GM21576 (cell line): ENCODE data around the gene CIDEC.
"Not testable (repeated sequence)": the region's sequence is repeated elsewhere in the genome, so short reads cannot be mapped to it uniquely, and the experiment has no call there.

Experiments used
- ATAC-seq: cut with Tn5 transposase; IDR thresholded peaks from one replicate; pipeline ENCODE4 v1.9.1; 2021; ENCODE audit warnings: mild to moderate bottlenecking, moderate library complexity; ENCODE audit not compliant: unreplicated experiment

The CIDEC gene

DNA sequence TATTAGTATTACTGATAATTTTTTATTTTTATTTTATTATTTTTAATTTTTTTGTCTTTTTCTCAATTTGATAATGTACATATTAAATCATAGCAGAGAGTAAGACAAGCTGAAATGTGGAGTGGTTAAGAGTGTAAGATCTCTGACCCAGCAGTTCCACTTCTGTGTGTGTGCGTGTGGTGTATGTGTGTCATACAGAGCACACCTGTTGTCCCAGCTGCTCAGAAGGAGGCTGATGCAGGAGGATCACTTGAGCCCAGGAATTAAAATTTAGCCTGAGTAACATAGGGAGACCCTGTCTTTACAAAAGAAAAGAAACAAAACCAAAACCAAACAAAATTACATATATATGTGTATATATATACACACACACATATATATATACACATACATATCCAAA, 1.4 kb upstream of the CIDEC start:
- no peak for ATAC-seq

DNA sequence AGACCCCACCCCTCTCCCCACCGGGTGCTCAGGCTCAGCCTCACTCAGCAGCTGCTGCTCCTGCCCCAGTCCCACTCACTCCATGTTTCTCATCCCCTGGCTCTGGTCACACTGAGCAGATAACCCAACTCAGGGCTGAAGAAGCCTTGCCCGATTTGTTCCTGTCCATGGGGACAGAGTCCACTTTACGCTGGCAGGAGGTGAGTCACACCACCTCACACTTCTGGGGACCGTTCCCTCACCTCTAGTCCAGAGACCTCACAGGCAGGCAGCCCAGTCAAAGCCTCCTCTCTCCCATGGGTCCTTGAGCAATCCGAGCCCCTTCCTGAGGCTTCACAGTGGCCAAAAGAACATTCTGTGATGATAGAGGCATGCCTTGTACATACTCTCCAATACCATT, 1.4 kb downstream of the CIDEC start:
- no peak for ATAC-seq

DNA sequence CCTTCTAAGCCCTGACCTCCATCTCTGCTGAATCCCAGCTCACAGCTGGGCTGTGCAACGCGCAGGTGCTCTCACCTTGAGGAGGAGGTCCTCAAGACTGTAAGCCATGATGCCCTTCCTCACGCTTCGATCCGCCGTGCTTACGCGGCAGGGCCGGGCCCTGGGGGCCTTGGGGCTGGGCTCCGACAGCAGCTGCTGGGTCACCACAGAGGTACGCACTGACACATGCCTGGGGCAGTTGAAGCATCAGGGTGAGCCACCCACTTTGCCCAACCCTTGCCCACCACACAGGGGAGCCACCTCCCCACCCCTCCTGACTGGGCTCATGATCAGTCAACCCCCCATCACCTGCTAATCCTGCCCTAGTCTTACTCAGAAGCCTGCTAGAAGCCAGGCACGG, 3.1 kb downstream of the CIDEC start:
- ATAC-seq = no peak

DNA sequence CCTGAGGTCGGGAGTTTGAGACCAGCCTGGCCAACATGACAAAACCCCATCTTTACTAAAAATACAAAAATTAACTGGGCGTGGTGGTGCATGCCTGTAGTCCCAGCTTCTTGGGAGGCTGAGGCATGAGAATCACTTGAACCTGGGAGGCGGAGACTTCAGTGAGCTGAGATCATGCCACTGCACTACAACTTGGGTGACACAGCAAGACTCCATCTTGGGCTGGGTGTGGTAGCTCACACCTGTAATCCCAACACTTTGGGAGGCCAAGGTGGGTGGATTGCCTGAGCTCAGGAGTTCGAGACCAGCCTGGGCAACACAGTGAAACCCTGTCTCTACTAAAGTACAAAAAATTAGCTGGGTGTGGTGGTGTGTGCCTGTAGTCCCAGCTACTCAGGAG, 3.8 kb downstream of the CIDEC start:
- ATAC-seq = not testable (repeated sequence)

DNA sequence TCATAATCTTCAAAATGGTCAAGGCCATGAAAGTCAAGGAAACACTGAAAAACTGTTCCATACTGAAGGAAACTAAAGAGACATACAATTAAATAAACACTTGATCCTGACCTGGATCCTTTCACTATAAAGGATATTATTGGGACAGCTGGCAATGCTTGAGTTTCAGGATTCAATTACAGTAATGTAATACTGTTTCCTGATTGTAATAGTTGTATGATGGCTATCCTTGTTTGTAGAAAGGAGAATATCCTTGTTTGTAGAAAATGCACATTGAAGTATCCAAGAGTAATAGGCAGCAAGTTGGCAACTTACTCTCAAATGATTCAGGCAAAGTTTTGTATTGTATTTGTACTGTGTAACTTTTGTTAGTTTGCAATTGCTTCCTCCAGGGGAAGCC, 4.6 kb downstream of the CIDEC start:
- ATAC-seq = no peak

DNA sequence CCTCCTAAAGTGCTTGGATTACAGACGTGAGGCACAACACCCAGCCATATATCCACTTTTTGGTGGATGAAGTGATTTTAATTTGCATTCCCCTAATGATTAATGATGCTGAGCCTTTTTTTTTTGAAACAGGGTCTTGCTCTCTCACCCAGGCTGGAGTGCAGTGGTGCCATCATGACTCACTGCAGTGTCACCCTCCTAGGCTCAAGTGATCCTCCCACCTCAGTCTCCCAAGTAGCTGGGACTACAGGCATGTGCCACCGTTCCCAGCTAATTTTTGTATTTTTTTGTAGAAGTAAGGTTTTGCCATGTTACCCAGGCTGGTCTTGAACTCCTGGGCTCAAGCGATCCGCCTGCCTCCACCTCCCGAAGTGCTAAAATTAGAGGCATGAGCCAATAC, 8.0 kb downstream of the CIDEC start:
- not testable (repeated sequence) for ATAC-seq

DNA sequence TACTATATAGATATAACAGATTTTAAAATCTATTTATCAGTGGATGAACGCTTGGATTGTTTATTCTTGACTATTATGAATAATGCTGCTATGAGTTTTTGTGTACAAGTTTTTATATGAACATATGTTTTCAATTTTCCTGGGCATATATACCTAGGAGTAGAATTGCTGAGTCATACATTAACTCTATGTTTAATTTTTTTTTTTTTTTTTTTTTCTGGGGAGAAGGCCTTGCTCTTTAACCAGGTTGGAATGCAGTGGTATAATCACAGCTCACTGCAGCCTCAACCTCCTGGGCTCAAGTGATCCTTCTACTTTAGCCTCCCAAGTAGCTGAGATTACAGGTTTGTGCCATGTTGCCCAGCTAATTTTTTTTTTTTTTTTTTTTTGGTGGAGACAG, 9.1 kb downstream of the CIDEC start:
- no peak for ATAC-seq

DNA sequence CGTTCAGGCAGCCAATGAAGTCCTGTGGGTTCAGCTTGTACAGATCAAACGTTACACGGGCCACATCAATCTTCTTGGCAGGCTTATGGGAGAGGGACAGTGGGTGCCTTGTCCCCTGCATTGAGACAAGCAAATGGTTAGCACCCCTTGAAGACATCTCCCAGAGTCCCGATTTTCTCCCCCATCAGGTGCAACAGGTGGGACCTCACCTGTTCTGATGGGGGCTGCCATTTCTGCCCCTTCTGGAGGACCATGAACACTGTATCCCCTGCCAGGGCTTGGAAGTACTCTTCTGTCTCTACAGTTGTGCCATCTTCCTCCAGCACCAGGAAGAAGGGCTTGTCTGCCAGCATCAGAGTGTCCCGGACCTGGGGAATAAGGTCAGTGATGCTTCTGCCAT, 10.1 kb downstream of the CIDEC start:
- no peak for ATAC-seq

DNA sequence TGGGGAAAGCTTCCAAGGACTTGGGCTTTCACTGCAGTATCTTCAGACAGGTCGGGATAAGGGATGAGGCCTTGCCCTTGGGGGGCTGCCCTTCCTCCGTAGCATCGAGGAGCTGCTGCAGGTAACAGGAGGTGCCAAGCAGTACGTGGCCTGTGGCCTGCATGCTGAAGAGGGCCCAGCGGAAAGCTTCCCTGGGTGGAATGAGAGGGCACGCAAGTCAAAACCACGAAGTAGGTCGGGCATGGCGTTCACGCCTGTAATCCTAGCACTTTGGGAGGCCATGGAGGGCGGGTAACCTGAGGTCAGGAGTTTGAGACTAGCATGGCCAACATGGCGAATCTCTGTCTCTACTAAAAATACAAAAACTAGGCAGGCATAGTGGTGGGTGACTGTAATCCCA, 12.9 kb downstream of the CIDEC start:
- no peak for ATAC-seq

DNA sequence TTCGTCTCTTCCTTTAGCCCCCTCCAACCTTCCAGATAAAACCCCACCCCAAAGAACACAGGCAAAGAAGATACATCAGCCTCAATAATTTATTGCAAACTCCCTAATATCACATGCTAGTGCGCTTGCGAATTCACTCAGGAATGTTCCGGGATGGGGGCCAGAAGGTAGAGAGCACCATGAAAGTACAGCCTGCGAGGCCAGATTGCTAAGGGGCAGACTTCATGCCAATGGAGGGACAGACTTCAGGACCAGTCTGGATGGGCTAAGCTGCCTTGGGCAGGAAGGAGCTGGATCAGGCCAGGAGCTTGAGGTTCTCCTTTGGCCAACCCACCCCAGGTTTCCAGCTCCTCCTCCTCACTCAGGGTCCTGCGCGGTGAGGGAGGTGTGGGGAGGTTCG, 13.4 kb downstream of the CIDEC start:
- no peak for ATAC-seq

DNA sequence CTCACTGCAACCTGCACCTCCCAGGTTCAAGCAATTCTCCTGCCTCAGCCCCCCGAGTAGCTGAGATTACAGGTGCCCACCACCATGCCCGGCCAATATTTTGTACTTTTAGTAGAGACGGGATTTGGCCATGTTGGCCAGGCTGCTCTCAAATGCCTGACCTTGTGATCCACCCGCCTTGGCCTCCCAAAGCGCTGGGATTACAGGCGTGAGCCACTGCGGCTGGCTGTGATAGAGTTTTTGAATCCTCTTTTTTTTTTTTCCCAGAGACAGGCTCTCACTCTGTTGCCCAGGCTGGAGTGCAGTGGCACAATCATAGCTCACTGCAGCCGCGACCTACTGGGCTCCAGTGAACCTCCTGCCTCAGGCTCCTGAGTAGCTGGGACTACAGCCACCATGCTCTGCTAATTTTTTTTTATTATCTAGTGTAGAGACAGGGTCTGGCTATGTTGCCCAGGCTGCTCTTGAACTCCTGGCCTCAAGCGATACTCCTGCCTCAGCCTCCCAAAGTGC, 14.9 kb downstream of the CIDEC start:
- not testable (repeated sequence) for ATAC-seq

DNA sequence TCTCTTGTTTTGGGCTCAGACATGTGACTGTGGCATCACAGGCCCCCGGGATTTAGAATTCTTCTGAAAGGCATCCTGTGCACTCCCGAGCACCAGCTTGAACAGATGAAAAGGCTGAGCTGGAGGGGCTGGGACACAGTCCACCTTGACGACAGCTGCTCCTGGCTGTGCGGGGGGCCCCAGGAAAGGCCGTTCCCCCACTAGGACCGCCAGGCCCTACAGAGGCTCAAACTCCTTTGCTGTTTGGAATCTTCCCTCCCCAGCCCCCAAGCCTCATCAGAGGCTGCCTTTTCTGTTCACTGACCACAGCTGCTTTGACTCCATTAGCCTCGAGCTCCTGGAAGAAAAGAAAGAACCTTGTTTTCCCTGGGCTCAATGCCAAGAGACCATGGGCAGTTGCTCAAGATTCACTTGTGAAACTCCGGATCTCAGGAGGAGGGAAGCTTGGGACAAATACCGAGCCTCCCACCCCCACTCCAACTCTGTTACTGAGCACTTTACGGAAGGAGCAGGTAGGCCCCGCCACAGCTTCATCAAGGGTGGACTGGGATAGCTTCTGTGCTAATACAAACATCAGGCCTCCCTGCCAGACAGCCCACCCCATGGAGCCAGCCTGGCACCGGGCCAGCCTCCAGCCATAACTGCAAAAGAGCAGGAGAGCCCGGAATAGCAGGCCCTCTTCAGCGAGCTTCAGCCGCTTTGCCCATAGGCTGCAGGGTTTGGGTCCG, 15.7 kb downstream of the CIDEC start:
- ATAC-seq = no peak

DNA sequence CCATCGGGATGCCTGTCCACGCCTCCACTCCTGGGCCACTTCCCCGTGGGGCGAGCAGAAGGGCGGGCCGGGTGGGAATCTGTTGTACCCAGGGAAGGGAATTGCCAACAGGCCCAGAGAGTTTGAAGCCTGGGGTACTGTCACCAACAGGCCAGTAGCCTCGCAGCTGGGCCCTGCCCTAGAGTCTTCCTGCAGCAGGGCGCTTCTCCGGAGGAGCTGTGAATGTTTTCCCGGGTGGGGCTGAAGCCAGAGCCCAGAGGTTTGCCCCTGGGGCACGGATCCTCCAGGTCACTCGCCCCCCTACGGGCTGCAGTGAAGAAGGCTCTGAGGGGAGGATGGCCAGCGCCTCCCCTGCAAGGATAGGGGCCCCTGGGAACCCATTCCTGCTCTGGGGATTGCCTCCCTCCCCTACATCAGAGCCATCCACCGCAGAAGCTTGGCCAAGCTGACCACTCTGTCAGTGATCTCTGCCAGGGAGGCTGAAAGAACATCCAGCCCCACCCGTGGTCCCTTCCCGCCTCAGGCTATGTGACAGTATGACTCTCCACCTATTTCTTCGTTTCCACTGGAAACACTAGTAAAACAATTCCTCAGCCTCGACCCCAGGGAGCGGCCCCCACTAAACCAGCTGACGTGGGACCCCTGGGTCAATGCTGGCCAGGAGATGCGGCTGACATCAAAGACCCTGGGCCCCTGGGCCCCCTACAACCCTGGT, 16.8 kb downstream of the CIDEC start:
- ATAC-seq = no peak

DNA sequence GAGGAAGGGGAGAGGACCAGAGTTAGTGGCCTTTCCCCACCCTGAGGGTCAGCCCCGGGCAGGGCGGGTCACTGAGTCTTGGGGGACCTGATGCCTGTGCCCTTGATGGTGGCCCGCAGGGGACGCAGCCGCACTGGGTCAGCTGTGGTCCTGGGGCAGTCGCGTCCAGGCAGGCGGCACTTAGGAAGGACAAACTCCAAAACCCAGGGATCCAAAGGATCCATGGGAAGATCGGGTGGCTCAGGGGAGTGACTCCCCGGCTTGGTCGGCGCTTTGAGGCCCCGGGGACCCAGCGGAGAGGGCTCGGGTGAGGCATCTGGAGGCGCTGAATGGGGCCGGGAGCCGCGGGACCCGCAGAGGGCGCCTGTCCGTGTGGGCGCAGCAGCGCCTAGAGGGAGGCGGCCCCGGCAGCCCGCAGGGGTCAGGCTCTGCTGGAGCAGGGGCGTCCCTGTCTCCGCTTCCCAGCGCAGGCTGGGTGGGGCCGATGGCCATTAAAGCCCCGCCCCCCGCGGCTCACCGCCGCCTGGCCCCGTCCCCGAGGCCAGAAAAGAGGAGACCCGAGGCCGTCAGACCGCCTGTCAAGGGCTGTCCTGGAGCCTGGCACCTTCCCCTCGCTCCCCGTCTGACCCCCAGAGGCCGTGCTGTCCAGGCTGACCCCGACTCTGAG, 17.5 kb downstream of the CIDEC start:
- ATAC-seq = no peak

DNA sequence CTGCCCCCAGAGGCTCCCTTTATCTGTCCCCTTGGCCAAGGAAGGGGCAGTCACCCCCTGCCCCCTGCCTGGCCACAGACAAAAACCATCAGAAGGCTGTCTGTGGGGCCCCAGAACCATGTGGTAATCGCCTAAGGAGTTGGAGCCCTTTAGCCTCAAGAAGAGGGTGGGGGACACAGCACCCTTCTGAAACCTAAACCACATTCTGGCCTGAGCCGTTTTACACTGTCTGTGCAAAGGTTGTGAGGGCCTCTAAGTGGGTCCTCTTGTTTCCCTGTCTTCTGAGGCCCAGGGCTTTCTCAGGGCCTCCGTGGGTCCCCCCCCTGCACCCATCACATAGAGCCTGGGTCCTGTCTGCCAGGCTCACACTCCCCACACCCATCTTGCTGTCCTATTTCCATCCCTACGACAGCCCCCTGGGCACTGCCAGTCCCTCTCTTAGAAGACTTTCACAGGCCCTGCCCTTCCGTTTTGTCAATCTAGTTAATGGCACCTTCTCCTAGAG, 18.4 kb downstream of the CIDEC start:
- no peak for ATAC-seq

DNA sequence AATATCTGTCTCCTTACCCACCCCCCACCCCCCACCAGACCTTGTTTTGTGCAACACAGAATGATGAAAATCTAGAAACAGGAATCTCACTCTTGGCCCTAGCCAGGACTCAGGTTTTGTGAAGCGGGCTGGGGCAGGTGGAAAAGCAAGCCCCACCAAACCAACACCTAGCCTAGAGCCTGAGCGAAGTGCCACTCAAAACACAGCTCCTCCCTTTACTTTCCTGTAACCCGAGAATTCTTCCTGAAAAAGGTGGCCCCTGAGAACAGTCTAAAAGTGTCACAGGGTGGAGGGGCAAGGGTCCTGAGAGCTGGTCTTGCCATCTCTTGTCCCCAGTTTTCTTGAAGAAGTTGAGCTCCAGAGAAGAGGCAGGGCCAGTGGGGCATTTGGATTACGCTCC, 18.9 kb downstream of the CIDEC start:
- no peak for ATAC-seq

DNA sequence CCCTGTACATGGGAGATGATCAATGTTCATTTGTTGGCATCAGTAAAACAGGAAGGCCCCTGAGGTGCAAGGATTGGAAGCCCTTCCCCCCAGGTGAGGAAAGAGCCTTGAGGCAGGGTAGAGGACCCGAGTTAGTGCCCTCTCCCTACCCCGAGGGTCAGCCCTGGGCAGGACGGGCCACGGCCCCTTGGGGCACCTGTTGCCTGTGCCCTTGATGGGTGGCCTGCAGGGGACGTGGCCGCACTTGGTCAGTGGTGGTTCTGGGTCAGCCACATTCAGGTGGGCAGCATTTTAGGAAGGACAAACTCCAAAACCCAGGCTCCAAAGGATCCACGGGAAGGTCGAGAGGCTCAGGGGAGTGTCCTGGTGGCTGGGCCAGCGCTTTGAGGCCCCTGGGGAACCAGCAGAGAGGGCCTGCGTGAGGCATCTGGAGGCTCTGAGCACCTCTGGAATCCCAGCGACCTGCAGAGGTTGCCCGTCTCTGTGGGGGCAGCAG, 20.5 kb downstream of the CIDEC start:
- no peak for ATAC-seq

DNA sequence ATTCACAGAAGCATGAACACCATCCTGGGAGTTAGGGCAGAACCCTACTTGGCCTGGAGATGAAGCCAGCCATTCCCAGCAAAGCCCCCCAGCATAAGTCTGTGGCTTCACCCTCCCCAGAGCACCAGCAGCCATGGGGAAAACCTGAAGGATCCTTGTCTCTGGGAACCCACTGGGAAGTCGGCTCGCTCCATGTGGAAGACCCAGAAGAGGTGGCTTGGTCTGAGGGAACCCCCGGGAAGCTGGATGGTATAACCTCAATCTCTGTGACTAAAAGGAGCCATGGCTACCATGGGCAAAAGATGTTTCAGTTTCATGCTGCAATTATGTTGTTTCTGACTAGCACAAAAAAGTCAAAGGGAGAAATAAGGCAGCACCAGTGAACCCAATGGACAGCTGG, 24.5 kb downstream of the CIDEC start:
- no peak for ATAC-seq

DNA sequence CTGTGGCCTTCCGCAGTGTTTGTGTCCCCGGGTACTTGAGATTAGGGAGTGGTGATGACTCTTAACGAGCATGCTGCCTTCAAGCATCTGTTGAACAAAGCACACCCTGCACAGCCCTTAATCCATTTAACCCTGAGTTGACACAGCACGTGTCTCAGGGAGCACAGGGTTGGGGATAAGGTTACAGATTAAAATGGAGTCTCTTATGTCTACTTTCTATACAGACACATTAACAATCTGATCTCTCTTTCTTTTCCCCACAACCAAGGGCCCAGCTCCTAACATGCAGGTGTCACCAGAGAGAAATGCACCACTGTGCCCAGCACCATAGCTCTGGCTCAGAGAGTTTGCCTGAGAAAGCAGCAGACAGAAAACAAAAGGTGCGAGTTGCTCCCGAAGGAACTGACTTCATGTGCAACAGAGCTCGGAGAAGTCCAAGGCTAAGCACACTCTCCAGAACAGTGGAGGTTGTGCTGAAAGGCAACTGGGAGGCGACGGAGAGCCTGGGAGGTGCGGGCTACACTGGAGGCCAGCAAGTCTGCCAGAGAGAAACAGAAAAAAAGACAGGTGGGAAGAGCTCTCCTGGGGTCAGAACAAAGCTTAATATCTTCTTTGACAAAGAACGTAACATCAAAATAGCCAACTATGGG, 25.6 kb downstream of the CIDEC start:
- ATAC-seq = not testable (repeated sequence)

DNA sequence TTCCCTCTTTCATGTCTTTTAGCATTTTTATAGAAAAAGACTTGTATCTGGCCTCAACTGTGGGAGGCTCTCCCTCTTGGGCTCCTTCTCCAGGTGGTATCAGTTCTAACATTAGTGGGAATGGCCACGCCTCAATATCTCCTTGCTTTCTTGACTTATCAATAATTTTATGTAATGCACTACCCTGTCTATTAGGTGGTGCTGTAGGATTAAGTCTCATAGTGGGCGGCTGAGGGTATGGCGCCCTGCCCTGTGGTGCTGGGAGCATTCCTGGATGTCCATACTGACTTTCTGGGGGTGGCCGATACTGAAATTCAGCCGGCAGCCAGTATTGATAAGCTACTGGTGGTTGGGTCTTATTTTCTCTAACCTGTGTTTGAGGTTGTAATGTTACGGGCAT, 27.5 kb downstream of the CIDEC start:
- ATAC-seq = no peak

DNA sequence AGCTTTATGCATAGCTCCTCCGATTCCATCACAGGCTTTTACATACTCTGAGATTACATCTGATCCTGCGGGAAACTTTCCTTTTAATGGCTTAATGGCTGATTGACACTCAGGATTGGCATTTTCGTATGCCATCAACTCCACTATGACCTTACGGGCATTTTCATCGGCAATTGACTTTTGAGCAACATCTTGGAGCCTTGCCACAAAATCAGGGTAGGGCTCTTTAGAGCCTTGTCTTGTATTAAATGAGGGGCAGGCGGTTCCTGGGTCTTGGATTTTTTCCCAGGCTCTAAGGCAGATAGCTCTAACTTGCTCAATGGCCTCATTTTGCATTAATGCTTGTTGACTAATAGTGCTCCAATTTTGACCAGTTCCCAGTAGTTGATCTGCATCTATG, 28.1 kb downstream of the CIDEC start:
- not testable (repeated sequence) for ATAC-seq
